Measurements from ENCODE around the gene IPP.

Gene IPP

GRCh38 chr1:45785583-45785982 lies 35.1 kb upstream of the IPP start:
- TF ChIP-seq CTCF (IDR thresholded peaks at IDR 0.05; ENCODE audit: low read depth, low read length) = no peak
- no peak for DNase-seq (ENCODE audit: extremely low read depth, low read depth)

- no peak for TF ChIP-seq CTCF (IDR thresholded peaks at IDR 0.05; ENCODE audit: low read depth, low read length)
- no peak for DNase-seq (ENCODE audit: extremely low read depth, low read depth)
Measured at GRCh38 chr1:45775794-45776193, 25.3 kb upstream of the IPP start.

GRCh38 chr1:45772971-45773370 lies 22.5 kb upstream of the IPP start:
- no peak for TF ChIP-seq CTCF (IDR thresholded peaks at IDR 0.05; ENCODE audit: low read depth, low read length)
- no peak for DNase-seq (ENCODE audit: extremely low read depth, low read depth)

- no peak for DNase-seq (ENCODE audit: extremely low read depth, low read depth)
- no peak for TF ChIP-seq CTCF (IDR thresholded peaks at IDR 0.05; ENCODE audit: low read depth, low read length)
Measured at GRCh38 chr1:45769261-45769932, 18.9 kb upstream of the IPP start.

- peak; percentile 67 for DNase-seq (ENCODE audit: extremely low read depth, low read depth)
- no peak for TF ChIP-seq CTCF (IDR thresholded peaks at IDR 0.05; ENCODE audit: low read depth, low read length)
Measured at GRCh38 chr1:45767035-45767434, 16.6 kb upstream of the IPP start.

- DNase-seq (ENCODE audit: extremely low read depth, low read depth) = no peak
- no peak for TF ChIP-seq CTCF (IDR thresholded peaks at IDR 0.05; ENCODE audit: low read depth, low read length)
Measured at GRCh38 chr1:45765999-45766792, 15.7 kb upstream of the IPP start.

- no peak for TF ChIP-seq CTCF (IDR thresholded peaks at IDR 0.05; ENCODE audit: low read depth, low read length)
- no peak for DNase-seq (ENCODE audit: extremely low read depth, low read depth)
Measured at GRCh38 chr1:45762291-45762690, 11.8 kb upstream of the IPP start.
